PC-3 (cell line): Measurements from ENCODE around the gene PPCS. TPM values are rescaled to one million over a fixed set of nuclear protein-coding genes. Genes with fewer than 3 reads are reported as not detected.
A peak's percentile ranks its signal among the peaks of the same experiment; 100 is the strongest.

Source experiments
- ATAC-seq: fragments of 200-7000 bp; cut with Tn5 transposase; 2 replicates; pipeline ENCODE4 v1.9.1; 2020; ENCODE audit warnings: mild to moderate bottlenecking, moderate library complexity
- Bru-seq: library from RNA; stranded (reverse); fragments of 400-500 nt; gene quantifications from one replicate; lab custom pipeline; 2021; lab: Mats Ljungman, UMichigan
- BruChase-seq, 2 experiments: library from RNA; stranded (reverse); fragments of 400-500 nt; gene quantifications; one replicate each; lab custom pipeline; 2021; lab: Mats Ljungman, UMichigan
- BruUV-seq: library from RNA; stranded (reverse); fragments of 400-500 nt; replicated peaks from 2 replicates; lab custom pipeline; 2021; lab: Mats Ljungman, UMichigan
- CTCF ChIA-PET: fragments of 300-600 bp; sonication (Branson Sonifier 250); formaldehyde crosslinking; loops from one replicate; lab custom pipeline; 2022; ENCODE audit warnings: antibody characterized with exemption; lab: Charles Lee
- POLR2A ChIA-PET: fragments of 300-600 bp; sonication (Branson Sonifier 250); formaldehyde crosslinking; loops from one replicate; lab custom pipeline; 2022; ENCODE audit warnings: antibody characterized with exemption; ENCODE audit not compliant: unreplicated experiment; lab: Charles Lee
- DNase-seq: peaks from one replicate; pipeline ENCODE4 v3.0.0-alpha.2; 2015
- H2AFZ ChIP-seq: fragments of 300-600 bp; sonication (generic); 2 replicates; pipeline ENCODE4 v1.6.0; 2016; ENCODE audit warnings: antibody characterized with exemption, low read length
- H3F3A ChIP-seq: fragments of 300-600 bp; sonication (generic); one replicate; pipeline ENCODE4 v1.6.0; 2017; ENCODE audit warnings: antibody characterized with exemption, low read length, control low read depth, mild to moderate bottlenecking; ENCODE audit not compliant: unreplicated experiment
- H3K27ac ChIP-seq: fragments of 300-600 bp; sonication (generic); 2 replicates; pipeline ENCODE4 v1.5.1; 2016; ENCODE audit warnings: mild to moderate bottlenecking, low read length
- H3K27me3 ChIP-seq: fragments of 300-600 bp; sonication (generic); 2 replicates; pipeline ENCODE4 v1.6.1; 2016; ENCODE audit warnings: low read length, mixed read lengths
- H3K36me3 ChIP-seq: fragments of 300-600 bp; sonication (generic); 2 replicates; pipeline ENCODE4 v1.6.1; 2016; ENCODE audit warnings: low read depth, mixed run types, low read length, mixed read lengths
- H3K4me1 ChIP-seq: fragments of 300-600 bp; sonication (generic); 2 replicates; pipeline ENCODE4 v1.5.1; 2016; ENCODE audit warnings: low read length; ENCODE audit not compliant: insufficient read depth
- H3K4me2 ChIP-seq: fragments of 300-600 bp; sonication (generic); 2 replicates; pipeline ENCODE4 v1.6.0; 2016; ENCODE audit warnings: low read length
- H3K4me3 ChIP-seq: fragments of 300-600 bp; sonication (generic); 2 replicates; pipeline ENCODE4 v1.5.1; 2016; ENCODE audit warnings: mild to moderate bottlenecking, low read length, mixed read lengths
- H3K79me2 ChIP-seq: fragments of 300-600 bp; sonication (generic); 2 replicates; pipeline ENCODE4 v1.6.1; 2017; ENCODE audit warnings: low read length, mixed read lengths
- H3K9ac ChIP-seq: fragments of 300-600 bp; sonication (generic); 2 replicates; pipeline ENCODE4 v1.6.0; 2016; ENCODE audit warnings: mild to moderate bottlenecking, low read length
- H3K9me2 ChIP-seq: fragments of 300-600 bp; sonication (generic); replicated peaks from 2 replicates; pipeline ENCODE4 v1.6.1; 2016; ENCODE audit warnings: mixed run types, low read length, mixed read lengths
- H3K9me3 ChIP-seq: fragments of 300-600 bp; sonication (generic); 2 replicates; pipeline ENCODE4 v1.6.1; 2016; ENCODE audit warnings: low read length, mixed read lengths
- H4K20me1 ChIP-seq: fragments of 300-600 bp; sonication (generic); 2 replicates; pipeline ENCODE4 v1.6.1; 2016; ENCODE audit warnings: low read length, mixed read lengths
- EZH2 ChIP-seq: fragments of 300-600 bp; sonication (generic); IDR thresholded peaks from one replicate; pipeline ENCODE4 v1.6.1; 2017; ENCODE audit warnings: antibody characterized with exemption, mild to moderate bottlenecking, low read length; ENCODE audit not compliant: unreplicated experiment
- EZH2phosphoT487 ChIP-seq: fragments of 300-600 bp; sonication (generic); IDR thresholded peaks from 2 replicates; pipeline ENCODE4 v1.6.1; 2018; ENCODE audit warnings: mild to moderate bottlenecking, antibody characterized with exemption, low read length, borderline replicate concordance
- intact Hi-C: fragments of 100-400 bp; cut with micrococcal nuclease; formaldehyde crosslinking; loops from 2 replicates; pipeline ENCODE4 v1.9.0; 2023
- long read RNA-seq: library from polyadenylated mRNA; unstranded; transcript quantifications from one replicate; pipeline ENCODE4 v2.0.0, GENCODE V29; 2021; ENCODE audit not compliant: unreplicated experiment
- total RNA-seq: library from RNA; depleted of rRNA; stranded (reverse); fragments of >200 nt; gene quantifications from 2 replicates; pipeline ENCODE4 v1.2.3, GENCODE V29; 2014; rRNA removed
- TF ChIP-seq, protein P1 (sequence below): fragments of 300-600 bp; sonication (generic); conservative IDR thresholded peaks from 2 replicates; pipeline ENCODE4 v1.5.1; 2017; ENCODE audit warnings: antibody characterized with exemption, low read depth, mild to moderate bottlenecking, low read length

PPCS gene
- total RNA-seq = 45.6 and 56.1 TPM in 2 replicates
- percentile 94 among the genes with signal in this experiment for Bru-seq, nascent RNA
- BruChase-seq, experiment 1, labeled RNA remaining after a 6-hour chase = percentile 92 among the genes with signal in this experiment
- percentile 88 among the genes with signal in this experiment for BruChase-seq, experiment 2, labeled RNA remaining after a 2-hour chase
- long read RNA-seq, transcript PPCS-206 (3 exons, 641 nt) = minor isoform, 7 of 172 reads
- long read RNA-seq, transcript PPCS-203 (3 exons, 1,431 nt) = major isoform, 107 of 172 reads
- long read RNA-seq, transcript PPCS-201 (3 exons, 984 nt) = minor isoform, 22 of 172 reads
- long read RNA-seq, partial matches to known transcripts = 8 of 172 reads
- long read RNA-seq, other reads (novel, unspliced or antisense) = 27 of 172 reads

DNA sequence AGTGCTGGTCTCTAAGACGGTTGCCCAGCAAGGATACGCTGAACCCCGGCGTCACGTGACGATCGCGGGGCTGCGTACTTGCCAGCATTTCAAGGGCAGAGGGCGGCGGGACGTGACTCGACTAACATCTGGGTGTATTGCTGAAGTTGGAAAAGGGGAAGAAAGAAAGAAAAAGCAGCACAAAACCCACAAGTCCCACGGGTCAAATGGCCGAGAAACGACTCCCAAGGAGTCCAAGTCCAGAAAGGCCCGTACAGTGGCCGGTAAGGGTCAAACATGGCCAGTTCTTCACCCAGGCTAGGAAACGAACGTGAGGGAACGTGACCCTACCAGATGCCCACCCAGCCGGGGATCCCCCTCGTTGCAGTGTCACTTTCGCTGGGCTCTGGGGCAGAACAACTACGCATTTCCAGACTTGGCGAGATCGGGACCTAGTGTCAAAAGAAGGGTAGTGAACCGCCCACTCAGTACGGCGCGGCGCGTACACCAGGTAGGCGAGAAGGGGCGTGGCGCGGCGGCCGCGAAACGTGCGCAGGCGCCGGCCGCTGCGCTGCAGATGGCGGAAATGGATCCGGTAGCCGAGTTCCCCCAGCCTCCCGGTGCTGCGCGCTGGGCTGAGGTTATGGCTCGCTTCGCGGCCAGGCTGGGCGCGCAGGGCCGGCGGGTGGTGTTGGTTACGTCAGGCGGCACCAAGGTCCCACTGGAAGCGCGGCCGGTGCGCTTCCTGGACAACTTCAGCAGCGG lies at the start of gene PPCS, which contains the start of gene ZMYND12:
Gene PPCS (plus strand): TSS at position 534 of the 744 bp plus-strand sequence. CDS start 23 bp downstream, at position 557.
Gene ZMYND12 (minus strand): TSS at position 13 of the 744 bp plus-strand sequence. CDS start 25 bp downstream, outside the sequence.
- H3K36me3 ChIP-seq = no peaks in the 10 kb centered on the region; the same call in 1 of the 2 replicates
- peaks cover 27% of the 10 kb centered on the region for H3K4me1 ChIP-seq
- CTCF ChIA-PET = no interaction called here
- no peaks in the 10 kb centered on the region for H3K9me2 ChIP-seq
- H3K4me2 ChIP-seq = peak within 1 kb of the TSS; percentile 95
- H3K27ac ChIP-seq = peak within 1 kb of the TSS; percentile 73
- peak; percentile 85 for DNase-seq
- ATAC-seq = peak; percentile 90
- H3K79me2 ChIP-seq = peaks cover 23% of the 10 kb centered on the region
- intact Hi-C loops = no loop called here
- no peaks in the 10 kb centered on the region for H3K9me3 ChIP-seq
- no peaks in the 10 kb centered on the region for H4K20me1 ChIP-seq
- H2AFZ ChIP-seq = peak within 1 kb of the TSS; percentile 98
- H3K27me3 ChIP-seq = no peaks in the 10 kb centered on the region
- H3K4me3 ChIP-seq = peak within 1 kb of the TSS; percentile 85
- BruUV-seq = TSS peak; percentile 97
- no peaks in the 10 kb centered on the region for H3F3A ChIP-seq
- H3K9ac ChIP-seq = peak within 1 kb of the TSS; percentile 96
- POLR2A ChIA-PET = no interaction called here
- TF ChIP-seq, protein P1, sequence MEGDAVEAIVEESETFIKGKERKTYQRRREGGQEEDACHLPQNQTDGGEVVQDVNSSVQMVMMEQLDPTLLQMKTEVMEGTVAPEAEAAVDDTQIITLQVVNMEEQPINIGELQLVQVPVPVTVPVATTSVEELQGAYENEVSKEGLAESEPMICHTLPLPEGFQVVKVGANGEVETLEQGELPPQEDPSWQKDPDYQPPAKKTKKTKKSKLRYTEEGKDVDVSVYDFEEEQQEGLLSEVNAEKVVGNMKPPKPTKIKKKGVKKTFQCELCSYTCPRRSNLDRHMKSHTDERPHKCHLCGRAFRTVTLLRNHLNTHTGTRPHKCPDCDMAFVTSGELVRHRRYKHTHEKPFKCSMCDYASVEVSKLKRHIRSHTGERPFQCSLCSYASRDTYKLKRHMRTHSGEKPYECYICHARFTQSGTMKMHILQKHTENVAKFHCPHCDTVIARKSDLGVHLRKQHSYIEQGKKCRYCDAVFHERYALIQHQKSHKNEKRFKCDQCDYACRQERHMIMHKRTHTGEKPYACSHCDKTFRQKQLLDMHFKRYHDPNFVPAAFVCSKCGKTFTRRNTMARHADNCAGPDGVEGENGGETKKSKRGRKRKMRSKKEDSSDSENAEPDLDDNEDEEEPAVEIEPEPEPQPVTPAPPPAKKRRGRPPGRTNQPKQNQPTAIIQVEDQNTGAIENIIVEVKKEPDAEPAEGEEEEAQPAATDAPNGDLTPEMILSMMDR = no peak
- TF ChIP-seq EZH2phosphoT487 (no peak), EZH2 (no peak)

DNA sequence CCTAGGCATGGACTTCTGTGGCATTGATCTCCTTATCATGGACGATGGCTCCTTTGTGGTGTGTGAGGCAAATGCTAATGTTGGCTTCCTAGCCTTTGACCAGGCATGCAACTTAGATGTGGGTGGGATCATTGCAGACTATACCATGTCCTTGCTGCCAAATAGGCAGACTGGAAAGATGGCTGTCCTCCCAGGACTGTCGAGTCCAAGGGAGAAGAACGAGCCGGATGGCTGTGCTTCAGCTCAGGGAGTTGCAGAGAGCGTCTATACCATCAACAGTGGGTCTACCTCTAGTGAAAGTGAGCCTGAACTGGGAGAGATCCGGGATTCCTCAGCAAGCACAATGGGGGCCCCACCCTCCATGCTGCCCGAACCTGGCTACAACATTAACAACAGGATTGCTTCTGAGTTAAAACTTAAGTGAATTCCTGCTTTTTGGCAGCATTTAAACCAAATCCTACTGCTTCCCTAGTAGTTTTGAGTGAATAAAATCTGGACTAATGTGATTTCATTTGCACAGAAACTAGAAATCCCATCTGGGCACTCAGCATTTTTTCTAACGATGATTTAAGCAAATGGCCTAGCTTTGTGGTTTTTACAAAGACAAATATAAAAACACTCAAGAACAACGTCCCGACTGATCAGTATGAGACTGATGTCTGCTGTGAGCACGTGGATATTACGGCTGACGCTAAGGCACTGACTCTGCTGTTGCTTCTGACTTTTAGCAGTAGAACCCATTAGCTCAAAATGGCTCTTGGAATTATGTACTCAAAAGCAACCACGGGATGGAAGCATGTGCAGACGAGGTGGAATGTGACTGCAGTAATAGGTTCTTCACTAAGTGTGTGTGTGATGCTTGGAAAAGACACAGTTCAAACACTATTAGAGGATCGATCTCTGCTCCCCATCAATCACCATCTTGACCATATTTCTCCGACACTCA lies 41.5 kb upstream of the PPCS start:
- ChIA-PET POLR2A (no interaction called here), CTCF (no interaction called here)
- H3F3A ChIP-seq = no peaks in the 10 kb centered on the region
- no peaks in the 10 kb centered on the region for H4K20me1 ChIP-seq
- H3K4me1 ChIP-seq = no peaks in the 10 kb centered on the region
- no peak overlapping the region for H2AFZ ChIP-seq
- TF ChIP-seq EZH2 (no peak), EZH2phosphoT487 (no peak)
- TF ChIP-seq, protein P1 = no peak
- H3K4me3 ChIP-seq = no peak overlapping the region
- H3K9ac ChIP-seq = no peak overlapping the region
- no peak for ATAC-seq
- no peaks in the 10 kb centered on the region for H3K9me2 ChIP-seq
- no peaks in the 10 kb centered on the region for H3K79me2 ChIP-seq
- intact Hi-C loops = no loop called here
- no peaks in the 10 kb centered on the region for H3K27me3 ChIP-seq
- DNase-seq = no peak
- no peak overlapping the region for H3K27ac ChIP-seq
- BruUV-seq = no TSS peak
- H3K9me3 ChIP-seq = no peaks in the 10 kb centered on the region
- no peaks in the 10 kb centered on the region for H3K36me3 ChIP-seq
- H3K4me2 ChIP-seq = no peak overlapping the region
